HG03025 (cell line): ENCODE results near the gene REN.

Experiments used
- ATAC-seq: cut with Tn5 transposase; IDR thresholded peaks from one replicate; pipeline ENCODE4 v1.9.1; 2021; ENCODE audit warnings: mild to moderate bottlenecking, moderate library complexity; ENCODE audit not compliant: unreplicated experiment, low FRiP score

REN gene

DNA sequence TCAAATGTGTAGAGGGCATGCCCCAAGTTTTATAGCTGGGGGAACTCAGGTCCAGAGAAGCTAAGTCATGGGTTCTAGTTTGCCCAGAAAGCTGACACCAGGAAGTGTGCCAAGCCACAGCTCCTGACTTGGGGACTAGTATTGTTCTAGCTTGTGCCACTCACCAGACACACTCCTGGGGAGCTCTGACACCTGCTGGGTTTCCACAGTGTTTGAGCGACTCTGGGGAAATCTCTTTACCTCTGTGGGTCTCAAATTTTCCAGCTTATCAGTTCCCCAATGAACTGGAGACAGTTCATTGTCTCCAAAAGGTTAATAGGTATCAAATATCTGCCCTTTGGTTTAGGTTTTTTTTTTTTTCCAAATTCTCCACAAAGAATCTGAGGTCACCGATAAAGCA is 25.9 kb upstream of the REN start:
- ATAC-seq: no peak

DNA sequence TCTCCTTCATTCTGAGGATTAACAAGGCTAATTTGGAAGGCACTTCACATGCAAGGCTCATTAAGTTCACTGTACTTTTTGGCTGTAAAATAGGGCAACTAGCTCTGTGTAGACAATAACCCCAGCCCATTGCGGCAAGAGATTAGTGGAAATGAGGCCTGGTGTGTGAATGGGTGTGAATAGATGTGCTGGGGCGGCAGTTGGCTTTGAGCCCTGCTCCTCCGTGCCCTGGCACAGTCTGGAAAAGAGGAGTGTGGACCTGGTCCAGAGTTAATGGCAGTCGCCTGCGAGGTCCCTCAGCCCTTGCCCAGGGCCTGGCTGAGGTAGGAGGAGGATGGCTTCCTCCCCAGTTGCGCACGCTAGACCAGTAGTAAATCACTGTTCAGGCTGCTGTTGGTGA is 25.3 kb upstream of the REN start:
- no peak for ATAC-seq

DNA sequence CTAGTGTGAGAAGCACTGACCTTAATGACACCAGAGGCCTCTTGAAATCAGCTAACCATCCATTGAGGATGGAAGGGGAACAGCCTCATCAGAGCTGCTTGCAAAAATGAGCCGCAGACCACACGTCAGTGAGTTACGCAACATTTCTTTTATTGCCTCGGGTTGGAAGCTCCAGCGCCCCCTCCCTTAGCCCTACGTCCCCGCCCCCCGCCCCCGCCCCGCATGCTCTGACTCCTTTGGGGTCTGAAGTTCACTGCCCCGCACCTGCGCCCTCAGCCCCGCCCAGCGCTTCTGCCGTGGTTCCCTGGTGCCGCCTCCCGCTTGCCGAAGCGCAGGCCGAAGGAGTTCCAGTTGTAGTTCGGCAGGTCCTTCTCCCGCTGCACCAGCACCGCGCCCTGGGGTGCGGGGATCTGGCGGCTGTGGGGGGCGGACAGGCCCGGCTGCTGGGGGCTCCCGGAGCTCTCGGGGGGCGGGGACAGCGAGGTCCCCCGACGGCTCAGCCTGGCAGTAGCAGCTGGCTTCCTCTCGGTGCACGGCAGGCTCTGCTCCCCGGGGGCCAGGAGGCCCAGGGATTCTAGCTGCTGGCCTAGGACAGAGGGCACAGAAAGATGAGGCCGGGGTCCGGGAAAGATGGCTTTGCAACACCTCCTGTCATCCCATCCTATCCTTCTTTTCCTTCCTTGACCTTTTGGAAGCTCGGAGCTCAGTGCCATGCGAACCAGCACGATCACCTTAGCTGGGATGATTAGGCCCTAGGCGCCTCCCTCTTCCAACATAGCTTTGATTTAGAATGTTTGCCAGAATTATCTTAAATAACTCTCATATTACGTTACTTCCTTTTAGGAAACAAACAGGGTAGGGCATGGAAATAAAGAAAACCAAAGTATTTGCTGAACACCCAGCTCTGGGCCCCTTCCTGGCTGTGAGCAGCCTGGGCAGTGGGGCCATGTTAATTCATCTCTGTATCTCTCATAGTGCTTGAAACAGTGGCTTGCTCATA is 24.4 kb upstream of the REN start:
- ATAC-seq: no peak

DNA sequence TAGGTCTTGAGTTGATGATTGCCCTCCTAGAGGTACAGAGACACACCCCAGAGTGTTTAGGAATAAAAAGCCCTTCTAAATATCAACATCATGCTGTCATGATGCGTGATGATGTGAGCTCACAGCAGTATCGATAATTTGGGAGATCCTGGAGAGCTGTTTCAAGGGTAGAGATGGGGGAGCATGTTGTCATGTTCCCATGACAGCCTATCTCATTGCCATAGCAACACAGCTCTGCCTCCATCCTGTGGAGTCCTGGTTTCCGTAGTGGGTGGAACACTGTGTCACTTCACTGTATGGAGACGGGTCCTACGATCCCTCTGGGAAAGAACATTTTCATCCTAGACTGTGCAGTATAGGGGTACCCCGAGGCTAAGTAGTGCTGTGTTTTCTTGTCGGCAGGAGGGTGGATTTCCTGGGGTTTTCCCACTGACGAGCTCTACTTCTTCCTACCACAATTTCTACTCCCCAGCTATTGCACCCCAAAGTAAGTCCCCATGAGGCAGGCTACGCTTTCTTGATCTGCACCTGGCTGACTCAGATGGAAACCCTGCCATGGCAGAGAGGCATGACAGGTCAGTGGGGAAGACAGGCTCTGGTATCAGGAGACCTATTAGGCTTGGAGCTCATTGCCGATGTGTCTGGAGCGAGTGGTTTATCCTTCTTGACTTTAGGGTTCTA is 23.0 kb upstream of the REN start:
- ATAC-seq: no peak

DNA sequence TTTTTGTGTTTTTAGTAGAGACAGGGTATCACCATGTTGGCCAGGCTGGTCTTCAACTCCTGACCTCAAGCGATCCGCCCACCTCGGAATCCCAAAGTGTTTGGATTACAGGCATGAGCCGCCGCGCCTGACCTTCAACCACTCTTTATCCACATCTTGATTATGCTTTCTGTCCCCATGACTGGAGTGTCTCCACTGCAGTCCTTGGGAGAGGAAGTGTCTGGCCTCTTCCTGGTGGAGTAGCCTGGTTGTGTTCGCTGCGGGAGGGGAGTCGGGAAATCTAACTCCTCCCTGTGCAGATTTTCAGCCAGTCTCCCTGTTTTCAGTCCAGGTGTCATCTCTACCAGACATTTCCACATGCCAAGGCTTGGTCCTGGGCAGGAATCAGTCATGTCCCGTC is 20.5 kb upstream of the REN start:
- no peak for ATAC-seq

DNA sequence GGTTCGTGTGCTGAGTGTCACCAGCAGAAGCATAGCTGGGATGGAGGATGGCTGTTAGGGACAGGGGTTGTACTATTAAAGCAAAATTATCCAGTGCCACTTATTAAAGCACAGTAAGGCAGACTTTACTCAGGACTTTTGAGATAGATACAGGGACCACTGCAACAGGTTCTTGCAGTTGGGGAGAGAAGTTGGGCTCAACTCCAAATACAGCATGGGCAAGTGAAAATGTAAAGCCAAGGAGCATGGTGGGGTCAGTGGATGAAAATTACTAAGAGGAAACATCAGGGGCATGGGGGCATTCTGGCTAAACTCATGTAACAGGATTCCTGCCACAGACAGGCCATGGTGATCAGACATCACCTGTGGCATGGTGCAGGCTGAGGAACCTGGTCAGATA is 15.0 kb upstream of the REN start:
- no peak for ATAC-seq

DNA sequence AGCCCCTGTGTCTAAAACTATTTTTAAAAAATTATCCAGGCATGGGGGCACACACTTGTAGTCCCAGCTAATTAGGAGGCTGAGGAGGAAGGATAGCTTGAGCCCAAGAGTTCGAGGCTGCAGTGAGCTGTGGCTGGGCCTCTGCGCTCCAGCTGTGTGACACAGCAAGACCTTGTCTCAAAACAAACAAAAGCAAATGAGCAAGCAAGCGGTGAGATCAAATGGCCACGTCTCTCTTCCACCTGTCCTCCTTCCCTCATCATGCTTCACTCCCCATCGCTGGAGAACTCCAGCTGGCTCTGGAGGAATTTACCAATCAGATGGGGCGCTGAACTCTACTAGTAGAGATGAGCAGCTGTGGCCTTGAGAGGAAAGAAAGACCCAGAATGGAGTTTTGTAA is 14.0 kb upstream of the REN start:
- no peak for ATAC-seq

DNA sequence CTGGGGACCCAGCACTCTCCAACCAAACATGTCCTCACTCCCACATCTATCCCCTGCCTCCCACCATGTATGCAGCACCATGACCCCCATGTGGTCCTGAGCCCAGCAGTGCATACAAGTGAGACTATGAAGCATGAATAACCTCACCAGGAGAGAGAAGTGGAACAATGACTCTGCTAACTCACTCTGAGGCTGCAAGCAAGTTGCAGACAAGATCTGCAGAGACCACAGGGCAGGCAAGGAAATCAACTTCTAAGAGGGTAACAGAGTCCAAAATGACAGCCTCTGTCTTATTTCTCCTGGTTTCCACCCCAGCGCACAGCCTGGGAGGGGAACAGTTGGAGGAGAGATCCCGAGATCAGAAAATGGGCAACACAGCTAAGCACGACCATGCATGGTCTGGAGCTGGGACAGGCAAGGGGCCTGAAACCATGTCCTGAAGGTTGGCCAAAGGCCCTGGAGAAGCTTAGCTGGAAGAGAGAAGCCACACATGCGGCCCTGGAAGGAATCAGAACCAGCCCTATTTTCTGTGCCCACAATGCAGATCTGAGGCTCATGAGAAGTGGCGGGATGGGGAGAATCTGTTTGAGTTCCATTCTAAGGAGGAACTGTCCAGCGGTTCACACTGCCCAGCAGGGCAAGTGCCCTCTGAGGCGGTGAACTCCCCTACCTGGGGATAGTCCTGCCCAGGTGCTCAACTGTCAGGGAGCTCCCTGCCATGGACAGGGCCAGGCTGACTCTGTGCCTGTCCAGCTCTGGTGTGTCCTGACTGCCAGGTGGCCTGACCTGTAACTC is 12.5 kb upstream of the REN start:
- no peak for ATAC-seq

DNA sequence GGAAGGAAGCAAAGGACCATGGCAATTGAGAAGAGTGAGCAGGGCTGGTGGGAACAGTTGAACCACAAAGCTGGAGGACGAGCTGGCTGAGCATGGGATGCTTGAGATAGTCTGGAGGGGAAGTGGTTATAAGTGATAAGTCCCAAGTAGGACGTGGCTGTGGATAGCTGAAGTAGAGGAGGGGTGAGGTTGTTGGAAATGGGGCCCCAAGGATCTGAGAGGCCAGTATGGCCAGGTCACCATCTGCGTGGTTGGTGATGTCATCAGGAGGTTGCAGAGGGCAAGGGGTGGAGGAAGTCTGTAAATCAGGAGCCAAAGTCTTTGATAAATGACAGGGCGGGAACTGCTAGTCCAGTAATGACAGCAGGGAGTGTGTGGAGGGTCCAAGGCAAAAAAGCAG is 11.0 kb upstream of the REN start:
- no peak for ATAC-seq

DNA sequence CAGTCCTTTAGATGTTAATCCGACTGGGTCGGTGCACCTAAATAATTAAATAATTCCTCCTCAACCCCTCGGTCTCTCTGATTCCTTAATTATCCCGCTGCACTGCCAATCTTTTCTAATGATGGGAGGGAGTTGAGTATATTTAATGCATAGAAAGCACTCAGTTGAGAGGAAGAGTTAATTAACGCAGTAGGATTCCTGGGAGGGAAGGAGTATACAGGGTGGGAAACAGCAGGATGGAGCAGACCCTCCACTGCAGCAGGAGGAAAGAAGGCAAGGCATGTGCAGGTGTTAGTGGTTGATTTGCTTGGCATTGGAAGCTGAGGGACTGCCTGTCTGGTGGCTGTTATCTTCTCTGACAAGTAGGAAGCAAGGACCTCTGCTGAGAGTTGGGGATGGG is 9.9 kb upstream of the REN start:
- ATAC-seq: no peak

DNA sequence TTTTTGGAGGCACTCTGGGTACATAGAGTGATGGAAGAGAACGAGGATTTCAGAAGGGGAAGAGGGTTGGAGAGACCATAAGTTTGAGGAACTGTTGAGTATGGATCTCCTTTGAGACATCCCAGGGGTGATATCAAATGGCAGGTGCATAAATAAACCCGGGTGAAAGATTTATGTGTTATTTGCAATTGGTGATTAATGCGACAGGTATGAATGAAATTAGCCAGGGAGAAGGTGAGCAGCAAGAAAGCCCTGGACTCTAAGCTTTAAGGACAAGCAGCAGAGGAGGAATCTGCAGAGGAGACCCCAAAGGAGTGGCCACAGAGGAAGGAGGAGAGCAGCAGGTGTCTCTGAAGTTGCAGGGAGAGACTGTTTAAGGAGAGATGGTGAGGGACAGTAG is 8.8 kb upstream of the REN start:
- ATAC-seq: no peak

DNA sequence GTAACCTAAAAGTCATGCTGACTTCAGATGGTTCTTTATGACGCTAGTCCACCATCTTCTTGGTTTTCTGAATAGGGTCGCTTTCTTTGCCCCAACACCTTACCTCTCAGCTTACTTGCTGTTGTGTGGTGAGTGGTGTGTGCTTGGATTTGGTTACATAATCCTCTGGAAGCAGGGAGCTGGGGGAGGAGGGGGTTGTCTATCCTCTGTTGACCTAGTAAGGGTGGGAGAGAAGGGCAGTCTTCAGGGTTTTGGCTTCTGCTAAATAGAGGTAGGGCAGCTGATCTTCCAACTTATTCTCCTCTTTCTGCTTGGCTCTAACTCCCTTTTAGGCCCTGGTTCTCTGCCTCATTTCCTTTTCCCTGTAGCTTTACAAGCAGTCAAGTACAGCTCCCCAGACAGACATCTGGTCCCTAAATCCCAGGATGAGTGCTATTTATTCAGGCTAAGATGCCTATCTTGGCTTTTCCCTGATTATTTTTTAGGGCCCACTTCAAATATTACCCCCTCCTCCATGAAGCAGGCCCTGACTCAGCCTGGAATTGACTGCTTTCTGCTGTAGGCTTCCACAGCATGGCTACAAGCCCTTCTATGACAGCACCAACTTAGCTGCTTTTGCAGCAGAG is 6.4 kb upstream of the REN start:
- no peak for ATAC-seq

DNA sequence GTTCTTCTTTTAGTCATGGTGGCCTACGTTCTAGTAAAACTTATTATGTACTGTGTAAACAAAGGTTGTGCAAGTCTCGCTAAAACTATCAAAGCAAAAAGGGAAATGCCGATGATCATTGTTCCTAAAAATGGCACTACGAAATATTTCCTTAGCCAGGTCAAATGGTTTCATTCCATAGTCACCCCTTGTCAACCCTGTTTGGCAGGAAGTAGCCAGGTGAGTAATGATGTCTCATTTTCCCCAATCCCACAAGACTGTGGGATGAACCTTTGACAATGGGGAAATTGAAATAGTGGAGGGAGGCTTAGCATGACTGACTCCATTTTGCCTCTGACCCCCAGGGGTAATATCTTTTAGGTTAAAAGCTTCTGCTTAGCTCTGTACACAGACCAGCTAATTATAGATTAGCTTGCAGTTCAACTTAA is 5.6 kb upstream of the REN start:
- ATAC-seq: no peak

DNA sequence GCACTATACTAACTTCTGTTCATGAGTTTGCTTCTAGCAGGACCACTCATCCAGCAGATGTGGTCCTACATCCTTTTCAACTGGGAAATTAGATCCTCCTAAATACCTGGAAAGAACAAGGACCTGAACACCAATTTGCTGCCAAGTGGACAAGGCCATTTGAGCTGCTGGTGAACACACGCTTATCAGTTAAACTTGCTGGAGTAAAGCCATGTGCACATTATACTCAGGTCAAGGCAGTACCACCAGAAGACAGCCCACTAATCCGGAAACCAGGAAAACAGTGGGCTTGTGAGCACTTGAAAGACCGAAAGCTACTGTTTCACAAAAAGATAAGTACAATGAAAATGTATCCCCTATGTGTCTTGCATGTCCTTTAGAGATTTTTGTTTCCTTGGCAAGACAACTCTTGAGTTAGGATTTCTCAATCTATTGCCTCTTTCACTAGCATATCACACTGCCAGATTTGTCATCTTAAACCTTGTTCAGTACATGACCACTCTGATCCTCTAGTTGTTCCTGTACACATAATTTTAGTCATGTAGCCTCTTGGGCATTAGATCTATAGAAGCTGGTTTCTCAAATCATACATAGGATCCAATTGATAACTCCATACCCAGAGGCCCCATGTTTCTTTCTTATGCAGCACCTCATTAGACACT is 4.5 kb upstream of the REN start:
- ATAC-seq: no peak

DNA sequence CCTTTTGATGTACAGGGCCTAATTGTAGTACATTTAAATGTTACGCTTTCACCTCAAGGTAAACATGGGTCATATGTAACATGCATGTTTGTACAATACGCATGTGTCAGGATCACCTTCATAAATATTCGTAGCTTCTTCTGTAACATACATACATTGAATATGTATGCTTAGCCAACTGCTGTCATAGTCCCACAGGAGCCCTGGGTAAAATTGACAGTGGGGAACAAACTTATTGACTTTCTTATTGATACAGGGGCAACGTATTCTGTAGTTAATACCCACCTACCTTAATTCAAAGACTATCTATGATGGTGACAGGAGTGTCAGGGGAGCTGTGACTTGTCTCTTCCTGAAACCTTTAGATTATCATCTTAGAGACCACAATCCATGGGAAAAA is 3.7 kb upstream of the REN start:
- ATAC-seq: no peak

DNA sequence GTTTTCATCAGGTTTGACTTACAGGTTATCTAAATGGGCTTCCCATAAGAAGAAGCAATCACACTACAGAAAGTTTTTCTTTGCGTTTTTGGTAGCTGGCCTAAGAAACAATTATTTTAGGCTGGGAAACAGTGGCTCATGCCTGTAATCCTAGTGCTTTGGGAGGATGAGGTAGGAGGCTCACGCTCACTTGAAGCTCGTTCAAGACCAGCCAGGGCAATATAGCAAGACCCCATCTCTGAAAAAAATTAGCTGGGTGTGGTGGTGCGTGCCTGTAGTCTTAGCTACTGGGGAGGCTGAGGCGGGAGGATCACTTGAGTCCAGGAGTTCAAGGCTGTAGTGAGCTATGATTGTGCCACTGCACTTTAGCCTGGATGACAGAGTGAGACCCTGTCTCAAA is 1.6 kb upstream of the REN start:
- no peak for ATAC-seq

DNA sequence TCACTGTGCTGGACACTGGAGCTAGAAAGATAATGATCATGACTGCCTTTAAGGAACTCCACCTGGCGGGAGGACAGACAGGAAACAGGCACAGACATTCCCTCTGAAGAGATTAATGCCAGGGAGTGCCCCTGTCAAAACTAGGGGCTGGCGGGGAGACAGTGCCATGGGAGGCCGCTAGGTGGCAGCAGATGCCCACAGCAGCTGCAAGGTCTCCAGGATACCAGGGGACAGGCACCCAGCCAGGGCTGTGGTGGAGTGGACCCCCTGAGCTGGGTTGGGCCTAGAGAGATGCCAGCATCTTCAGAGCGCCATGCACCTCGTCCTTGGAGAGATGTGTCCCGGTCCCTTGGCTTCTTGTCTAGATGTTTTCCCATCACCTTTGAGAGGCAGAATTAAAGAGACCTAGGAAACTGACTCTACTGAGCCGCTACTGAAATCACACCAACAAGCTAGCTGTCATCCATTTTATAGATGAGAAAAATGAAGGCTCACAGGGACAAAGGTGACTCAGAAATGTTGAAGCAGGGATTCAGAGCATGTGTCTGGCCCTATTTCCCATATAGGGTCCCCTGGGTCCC is 3.6 kb downstream of the REN start:
- no peak for ATAC-seq

DNA sequence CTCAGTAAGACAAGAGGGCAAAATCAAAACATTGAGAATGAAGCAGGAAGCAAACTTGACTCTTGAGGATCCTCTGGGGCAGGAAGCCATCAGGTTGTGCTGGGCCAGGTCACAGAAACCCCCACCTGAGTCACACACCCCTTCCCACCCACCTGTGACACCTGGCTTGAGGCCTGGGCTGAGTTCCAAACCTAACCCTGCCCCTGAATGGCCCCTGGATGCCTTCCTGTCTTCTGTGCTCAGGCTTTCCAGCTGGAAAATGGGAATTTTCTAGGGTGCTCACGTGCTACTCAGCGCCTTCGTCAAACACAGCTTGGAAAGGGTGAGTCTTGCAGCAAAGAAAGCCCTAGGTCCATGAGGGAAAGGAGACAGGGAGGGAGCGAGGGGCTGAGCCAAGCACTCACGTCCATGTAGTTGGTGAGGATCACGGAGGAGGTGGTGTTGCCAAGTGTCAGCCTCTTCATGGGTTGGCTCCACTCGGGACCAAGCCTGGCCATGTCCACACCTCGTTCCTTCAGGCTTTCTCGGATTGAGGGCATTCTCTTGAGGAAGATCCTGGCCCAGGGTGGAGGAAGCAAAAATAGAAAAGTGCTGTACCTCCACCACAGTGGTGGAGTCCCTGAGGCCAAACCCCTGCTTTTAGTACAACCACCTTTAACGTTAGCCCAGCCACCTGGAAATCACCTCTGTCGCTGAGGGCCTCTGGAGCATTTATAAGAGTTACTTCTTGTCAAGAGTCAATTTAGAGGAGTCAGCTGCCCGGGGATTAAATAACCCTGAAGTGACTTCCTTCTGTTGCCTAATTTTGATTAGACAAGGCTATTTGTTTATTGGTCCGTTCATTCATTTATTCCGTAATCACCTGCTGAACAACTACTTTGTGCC is 4.3 kb downstream of the REN start:
- no peak for ATAC-seq

DNA sequence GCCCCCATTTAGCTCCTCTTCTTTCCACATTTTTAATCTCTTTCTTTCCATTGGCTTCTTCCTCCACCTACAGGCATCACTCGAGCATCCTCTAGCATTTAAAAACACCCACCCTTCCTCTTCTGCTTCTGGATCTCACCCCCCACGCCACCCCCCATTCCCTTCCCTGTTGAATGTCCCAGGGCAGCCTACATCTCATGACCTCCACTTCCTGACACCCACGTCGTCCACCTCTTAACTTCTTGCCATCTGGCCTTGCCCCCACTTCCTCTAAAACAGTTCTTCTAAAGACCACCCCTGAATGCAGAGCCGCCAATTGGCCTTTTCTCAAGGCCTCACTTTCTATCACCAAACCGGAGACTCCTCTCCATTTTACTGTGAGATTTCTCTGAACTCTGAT is 8.2 kb downstream of the REN start:
- ATAC-seq: no peak
